Mesodermal cell (in vitro differentiated cells): ENCODE data around the gene GATA5.

Experiments used
- H3K27ac ChIP-seq: 2 replicates; pipeline ENCODE4 v1.7.0; 2013; ENCODE audit warnings: mild to moderate bottlenecking, low read depth, low read length, moderate library complexity; ENCODE audit not compliant: severe bottlenecking
- H3K36me3 ChIP-seq: 2 replicates; pipeline ENCODE4 v1.7.1; 2013; ENCODE audit warnings: mild to moderate bottlenecking, low read length, moderate library complexity; ENCODE audit not compliant: control insufficient read depth, insufficient read depth
- H3K4me1 ChIP-seq: one replicate; pipeline ENCODE4 v1.7.1; 2013; ENCODE audit warnings: mild to moderate bottlenecking, low read length; ENCODE audit not compliant: insufficient read depth, control insufficient read depth, poor library complexity, severe bottlenecking
- H3K4me3 ChIP-seq: 2 replicates; pipeline ENCODE4 v1.7.0; 2013; ENCODE audit warnings: low read length, control low read depth, mild to moderate bottlenecking; ENCODE audit not compliant: insufficient read depth, poor library complexity, severe bottlenecking; ENCODE audit errors: extremely low read depth
- H3K9me3 ChIP-seq: 2 replicates; pipeline ENCODE4 v1.7.1; 2013; ENCODE audit warnings: mild to moderate bottlenecking, low read length, moderate library complexity; ENCODE audit not compliant: control insufficient read depth
- WGBS, 2 experiments: methylation state at CpG; one replicate each; pipeline ENCODE4 v1.1.5; 2013; ENCODE audit warnings: missing lambda C conversion rate in 2 of 2; ENCODE audit not compliant: insufficient coverage in 2 of 2; 5-methylcytosine and 5-hydroxymethylcytosine counted together

Gene GATA5

DNA sequence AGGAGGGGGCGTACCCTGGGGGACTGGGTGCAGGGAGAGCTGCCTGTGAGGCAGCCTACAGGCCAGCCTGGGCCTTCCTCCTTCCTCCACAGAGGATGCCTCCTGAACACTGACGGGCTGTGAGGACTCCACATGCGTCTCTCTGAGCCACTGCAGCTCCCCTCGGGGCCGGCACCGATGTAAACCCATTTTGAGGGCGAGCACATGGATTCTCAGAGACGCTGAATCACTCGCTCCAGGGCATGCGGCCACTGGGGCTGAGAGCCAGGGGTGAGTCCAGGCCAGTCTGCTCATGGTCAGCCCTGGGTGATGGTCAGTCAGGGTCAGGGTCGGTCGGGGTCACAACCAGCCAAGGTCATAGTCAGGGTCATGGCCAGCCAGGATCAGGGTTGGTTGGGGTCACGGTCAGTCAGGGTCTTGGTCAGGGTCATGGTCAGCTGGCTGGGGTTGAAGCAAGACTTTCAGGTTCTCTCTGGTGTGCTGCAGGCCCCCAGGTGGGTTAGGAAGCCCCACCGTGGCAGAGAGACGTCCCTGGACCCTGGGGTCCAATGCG, 33.7 kb downstream of the GATA5 start:
- H3K9me3 ChIP-seq = no peaks in the 10 kb centered on the region
- no peak overlapping the region for H3K27ac ChIP-seq
- WGBS, 2 experiments = 86 to 87% methylated on average over 13 to 16 of the region's 16 CpGs
- H3K4me1 ChIP-seq = no peaks in the 10 kb centered on the region
- no peaks in the 10 kb centered on the region for H3K36me3 ChIP-seq
- H3K4me3 ChIP-seq = no peak overlapping the region

GRCh38 chr20:62439218-62439617, 36.6 kb downstream of the GATA5 start:
- H3K4me1 ChIP-seq = no peaks in the 10 kb centered on the region
- 88 to 97% methylated on average over 4 of the region's 5 CpGs for WGBS, 2 experiments
- no peak overlapping the region for H3K4me3 ChIP-seq

DNA sequence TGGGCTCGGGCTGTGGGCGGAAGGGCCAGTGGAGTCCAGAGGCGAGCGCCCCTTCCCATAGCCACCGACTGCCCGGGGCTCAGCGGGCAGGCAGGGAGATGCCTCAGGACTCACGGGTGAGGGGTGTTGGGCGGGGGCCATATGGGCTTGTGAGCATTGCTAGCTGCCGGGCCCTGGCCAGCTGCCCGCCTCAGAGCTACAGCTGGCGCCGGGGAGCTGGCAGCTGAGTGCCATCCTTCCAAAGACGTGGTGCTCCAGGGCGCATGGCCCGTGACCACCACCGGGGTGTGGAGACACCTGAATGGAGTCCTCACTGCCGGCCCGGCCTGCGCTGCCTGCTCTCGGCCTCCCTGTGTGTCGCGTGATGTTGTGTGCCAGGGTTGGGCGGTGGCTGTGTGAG, 37.9 kb downstream of the GATA5 start:
- WGBS, 2 experiments = 93 to 94% methylated on average over 24 of the region's 24 CpGs
- Histone ChIP-seq H3K4me1 (no peaks in the 10 kb centered on the region), H3K9me3 (no peaks in the 10 kb centered on the region), H3K36me3 (no peaks in the 10 kb centered on the region), H3K4me3 (no peak overlapping the region), H3K27ac (no peak overlapping the region)

More at GRCh38 chr20:62439218-62439617, 36.6 kb downstream of the GATA5 start:
- Histone ChIP-seq H3K9me3 (no peaks in the 10 kb centered on the region), H3K36me3 (no peaks in the 10 kb centered on the region), H3K27ac (no peak overlapping the region)

DNA sequence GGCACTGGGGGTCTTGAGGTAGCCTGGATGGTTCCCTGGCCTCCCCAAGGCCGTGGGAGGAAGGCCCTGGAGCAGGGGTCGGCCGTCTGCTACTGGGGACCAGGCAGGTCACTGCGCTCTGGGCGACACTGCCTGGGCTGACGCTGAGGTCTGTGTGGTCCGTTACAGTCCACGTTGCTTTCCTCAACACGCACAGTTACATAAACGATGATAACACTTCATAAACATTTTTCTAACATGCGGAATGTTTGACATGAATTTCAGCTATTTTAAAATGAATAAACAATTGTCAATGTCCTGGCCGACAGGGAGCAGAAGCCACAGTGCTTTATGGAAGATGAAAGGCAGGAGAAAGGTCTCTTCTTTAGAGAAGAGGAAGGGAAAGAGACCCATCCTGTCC, 38.3 kb downstream of the GATA5 start:
- Histone ChIP-seq H3K36me3 (no peaks in the 10 kb centered on the region), H3K4me1 (no peaks in the 10 kb centered on the region), H3K27ac (no peak overlapping the region), H3K9me3 (no peaks in the 10 kb centered on the region), H3K4me3 (no peak overlapping the region)
- 93% methylated on average over 9 to 10 of the region's 12 CpGs for WGBS, 2 experiments

GRCh38 chr20:62436692-62437091, 39.1 kb downstream of the GATA5 start:
- H3K27ac ChIP-seq = no peak overlapping the region
- H3K36me3 ChIP-seq = no peaks in the 10 kb centered on the region
- H3K4me3 ChIP-seq = no peak overlapping the region
- H3K9me3 ChIP-seq = no peaks in the 10 kb centered on the region
- WGBS, 2 experiments = 90 to 100% methylated on average over 1 to 3 of the region's 3 CpGs
- no peaks in the 10 kb centered on the region for H3K4me1 ChIP-seq

- H3K27ac ChIP-seq = no peak overlapping the region
- WGBS, 2 experiments = 86 to 94% methylated on average over 24 to 25 of the region's 32 CpGs
- H3K4me3 ChIP-seq = no peak overlapping the region
- no peaks in the 10 kb centered on the region for H3K4me1 ChIP-seq
- no peaks in the 10 kb centered on the region for H3K36me3 ChIP-seq
- H3K9me3 ChIP-seq = no peaks in the 10 kb centered on the region
Measured at GRCh38 chr20:62433658-62434497, 41.9 kb downstream of the GATA5 start.

DNA sequence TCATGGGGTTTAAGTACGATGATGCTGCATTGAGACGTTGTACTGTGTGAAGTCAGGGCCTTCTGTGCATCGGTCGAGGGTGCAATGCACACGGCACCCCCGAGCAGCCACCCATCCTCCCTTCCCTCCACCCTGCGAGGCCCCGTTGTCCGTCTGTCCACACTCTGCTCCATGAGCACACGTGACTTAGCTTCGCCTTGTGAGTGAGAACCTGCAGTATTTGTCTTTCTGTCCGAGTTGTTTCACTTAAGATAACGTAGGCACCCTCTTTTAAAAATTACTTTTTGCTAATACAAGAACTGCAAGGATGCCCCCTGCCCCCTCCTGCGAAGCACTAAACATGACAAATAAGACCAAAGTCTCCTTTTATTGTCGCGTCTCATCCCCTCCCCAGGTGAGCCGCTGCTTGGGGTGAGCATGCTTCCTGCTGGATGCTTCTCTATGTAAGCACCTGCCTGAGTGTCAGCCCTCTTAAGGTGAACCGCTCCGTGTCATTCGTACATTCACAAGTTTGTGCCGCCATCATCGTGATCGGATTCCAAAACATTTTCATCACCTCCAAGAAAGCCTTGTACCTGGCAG, 44.8 kb downstream of the GATA5 start:
- WGBS, 2 experiments = 74 to 77% methylated on average over 22 of the region's 23 CpGs
- H3K4me1 ChIP-seq = peaks cover 4% of the 10 kb centered on the region
- no peak overlapping the region for H3K4me3 ChIP-seq
- no peaks in the 10 kb centered on the region for H3K9me3 ChIP-seq
- no peaks in the 10 kb centered on the region for H3K36me3 ChIP-seq
- H3K27ac ChIP-seq = no peak overlapping the region

DNA sequence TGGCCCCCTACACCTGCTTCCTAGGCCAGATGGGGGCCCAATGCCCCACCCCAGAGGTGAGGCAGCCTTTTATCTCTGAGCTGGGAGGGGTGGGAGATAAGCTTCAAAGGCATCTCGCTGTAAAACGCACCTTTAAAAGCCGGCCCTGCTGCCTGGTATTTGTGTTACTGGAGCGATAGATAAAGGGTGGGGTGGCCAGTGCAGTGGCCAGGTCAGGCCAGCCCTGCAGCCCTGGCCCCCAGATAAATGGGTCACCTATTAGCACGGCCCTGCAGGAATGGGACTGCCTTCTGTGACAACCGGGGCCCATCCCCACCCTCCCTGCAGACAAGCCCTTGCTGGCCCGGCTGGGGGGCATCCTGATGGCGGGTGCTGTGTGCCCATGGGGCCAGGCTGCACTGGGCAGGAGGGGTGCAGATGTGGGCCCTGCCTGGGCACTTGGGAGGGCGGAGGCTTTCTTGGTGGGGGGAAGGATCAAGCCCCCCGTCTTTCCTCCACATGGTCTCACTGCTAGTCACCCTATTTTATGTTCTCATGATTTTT, 45.4 kb downstream of the GATA5 start:
- H3K27ac ChIP-seq = no peak overlapping the region
- H3K36me3 ChIP-seq = no peaks in the 10 kb centered on the region
- H3K9me3 ChIP-seq = no peaks in the 10 kb centered on the region
- peaks cover 4% of the 10 kb centered on the region for H3K4me1 ChIP-seq
- WGBS, 2 experiments = 79 to 85% methylated on average over 4 to 8 of the region's 10 CpGs
- no peak overlapping the region for H3K4me3 ChIP-seq

DNA sequence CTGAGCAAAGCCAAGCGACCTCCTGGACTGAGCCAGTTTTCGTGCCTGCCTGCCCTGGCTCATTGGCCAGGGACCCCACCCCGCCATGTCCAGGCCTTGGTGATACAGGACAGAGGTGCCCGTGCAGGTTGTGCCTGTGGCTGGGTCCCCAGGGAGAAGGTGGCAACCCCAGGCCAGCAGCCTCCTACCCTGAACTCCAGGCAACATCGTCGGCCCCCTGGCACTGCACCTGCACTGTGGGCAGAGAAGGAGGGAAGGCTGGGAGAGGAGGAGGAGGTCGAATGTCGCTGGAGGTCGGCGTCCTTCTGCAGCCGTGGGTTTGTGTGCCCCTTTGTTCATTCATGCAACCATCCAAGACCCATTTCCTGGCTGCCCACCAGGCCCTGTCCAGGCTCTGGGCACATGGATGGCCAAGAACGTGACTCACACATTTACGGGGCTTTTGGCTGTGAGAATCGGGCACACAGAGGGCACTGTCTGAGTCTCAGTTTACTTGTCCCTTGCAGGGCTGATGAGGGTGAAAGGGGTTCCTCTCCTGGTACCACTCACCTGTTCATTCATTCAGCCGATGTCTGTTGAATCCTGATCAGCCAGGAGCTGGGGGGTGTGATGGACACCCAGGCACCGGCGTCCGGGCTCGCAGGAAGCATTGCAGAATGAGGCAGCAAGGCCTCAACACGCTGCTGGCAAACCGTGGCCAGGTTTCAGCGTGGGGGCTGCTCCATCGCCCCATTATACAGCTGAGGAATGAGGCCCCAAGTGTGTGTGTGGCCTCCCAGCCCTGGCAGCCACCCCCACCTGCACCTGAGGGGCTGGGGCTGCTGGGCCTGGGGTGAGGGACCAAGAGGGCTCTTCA, 46.1 kb downstream of the GATA5 start:
- Histone ChIP-seq H3K36me3 (no peaks in the 10 kb centered on the region), H3K9me3 (no peaks in the 10 kb centered on the region), H3K4me1 (peaks cover 4% of the 10 kb centered on the region), H3K27ac (no peak overlapping the region), H3K4me3 (no peak overlapping the region)
- WGBS, 2 experiments = 93% methylated on average over 21 of the region's 23 CpGs
